Activated T-cell treated with anti-CD3 and anti-CD28 coated beads for 1 hour (primary cell): ENCODE data around the gene SLC41A2.
A peak's percentile ranks its signal among the peaks of the same experiment; 100 is the strongest.
"Not testable (repeated sequence)": the region's sequence is repeated elsewhere in the genome, so short reads cannot be mapped to it uniquely, and the experiment has no call there.

Experiments used
- DNase-seq: peaks from one replicate; pipeline ENCODE4 v3.0.0-alpha.2; 2020; ENCODE audit warnings: low read depth

The SLC41A2 gene

GRCh38 chr12:104963757-104964156 lies 5.7 kb upstream of the SLC41A2 start:
- no peak for DNase-seq

DNA sequence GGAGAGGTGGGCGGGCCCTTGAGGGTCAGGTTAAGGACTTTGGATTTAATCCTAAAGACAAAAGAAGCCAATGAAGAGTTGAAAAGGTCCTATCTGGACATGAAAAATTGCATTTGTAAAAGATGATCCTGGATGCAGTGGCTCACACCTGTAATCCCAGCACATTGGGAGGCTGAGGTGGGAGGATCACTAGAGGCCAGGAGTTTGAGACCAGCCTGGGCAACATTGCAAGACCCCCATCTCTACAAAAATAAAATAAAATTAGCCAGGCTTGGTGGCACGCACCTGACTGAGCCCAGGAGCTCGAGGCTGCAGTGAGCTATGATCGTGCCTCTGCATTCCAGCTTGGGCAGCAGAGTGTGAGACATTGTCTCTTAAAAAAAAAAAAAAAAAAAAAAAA lies 2.4 kb upstream of the SLC41A2 start:
- no peak for DNase-seq

DNA sequence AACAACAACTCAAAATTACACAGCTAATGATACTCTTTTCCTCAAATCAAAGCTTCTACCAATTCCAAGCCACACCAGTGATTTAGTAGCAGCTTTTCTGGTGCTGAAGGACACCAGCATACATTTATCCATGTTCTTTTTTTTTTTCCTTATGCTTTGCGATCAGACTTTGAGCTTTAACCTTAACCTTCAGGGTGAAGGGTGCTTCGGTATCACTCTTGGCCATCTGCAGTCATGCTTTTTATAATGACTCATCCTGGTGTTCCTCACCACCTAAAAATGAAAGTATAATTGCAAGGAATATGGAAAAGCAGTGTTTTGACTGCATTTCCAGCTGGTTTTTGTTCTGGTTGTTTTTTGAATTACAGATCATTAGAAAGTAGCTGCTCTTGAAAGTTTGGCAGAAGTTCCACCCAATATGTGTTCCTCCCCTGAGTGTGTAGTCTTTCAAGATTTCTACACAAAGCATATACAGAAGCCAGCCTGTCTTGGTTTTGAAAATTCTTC lies 1.3 kb upstream of the SLC41A2 start:
- DNase-seq = no peak

- no peak for DNase-seq
Measured at GRCh38 chr12:104958805-104959334, 780 bp upstream of the SLC41A2 start.

DNA sequence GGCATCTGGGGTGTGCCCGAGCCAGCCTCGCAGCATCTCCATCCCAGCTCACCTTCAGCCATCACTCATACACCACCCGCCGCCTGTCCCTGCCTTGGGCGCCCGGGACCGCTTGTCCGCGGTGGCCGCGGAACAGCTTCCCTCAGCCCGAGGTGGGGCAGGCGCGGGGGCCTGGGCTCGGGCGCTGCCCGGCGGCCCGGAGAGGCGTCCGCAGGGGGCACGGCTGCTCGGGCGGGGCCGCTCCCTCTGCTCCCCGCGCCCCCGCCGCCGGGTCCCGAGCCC lies 430 bp downstream of the SLC41A2 start:
- peak; percentile 19 for DNase-seq

GRCh38 chr12:104956870-104957718 lies 996 bp downstream of the SLC41A2 start:
- DNase-seq = no peak

GRCh38 chr12:104955703-104956102 lies 2.4 kb downstream of the SLC41A2 start:
- no peak for DNase-seq

- DNase-seq = no peak
Measured at GRCh38 chr12:104953323-104953722, 4.8 kb downstream of the SLC41A2 start.

DNA sequence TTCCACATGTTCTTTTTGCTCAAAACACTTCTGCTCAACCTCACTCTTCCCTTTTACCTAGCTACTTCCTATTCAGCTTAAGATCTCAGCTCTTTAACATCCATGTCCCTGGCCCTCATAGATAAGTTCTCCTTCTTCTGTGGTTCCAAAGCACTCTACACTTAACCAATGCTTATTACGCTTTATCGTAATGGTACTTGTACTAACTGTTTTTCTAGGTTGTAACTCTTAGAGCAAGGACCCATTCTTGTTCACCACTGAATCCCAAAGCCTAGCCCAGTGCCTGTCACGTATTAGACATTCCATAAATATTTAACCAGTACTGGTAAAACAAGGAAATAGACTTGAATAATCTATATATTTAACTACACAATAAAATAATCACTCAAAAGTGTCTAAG lies 5.3 kb downstream of the SLC41A2 start:
- no peak for DNase-seq

DNA sequence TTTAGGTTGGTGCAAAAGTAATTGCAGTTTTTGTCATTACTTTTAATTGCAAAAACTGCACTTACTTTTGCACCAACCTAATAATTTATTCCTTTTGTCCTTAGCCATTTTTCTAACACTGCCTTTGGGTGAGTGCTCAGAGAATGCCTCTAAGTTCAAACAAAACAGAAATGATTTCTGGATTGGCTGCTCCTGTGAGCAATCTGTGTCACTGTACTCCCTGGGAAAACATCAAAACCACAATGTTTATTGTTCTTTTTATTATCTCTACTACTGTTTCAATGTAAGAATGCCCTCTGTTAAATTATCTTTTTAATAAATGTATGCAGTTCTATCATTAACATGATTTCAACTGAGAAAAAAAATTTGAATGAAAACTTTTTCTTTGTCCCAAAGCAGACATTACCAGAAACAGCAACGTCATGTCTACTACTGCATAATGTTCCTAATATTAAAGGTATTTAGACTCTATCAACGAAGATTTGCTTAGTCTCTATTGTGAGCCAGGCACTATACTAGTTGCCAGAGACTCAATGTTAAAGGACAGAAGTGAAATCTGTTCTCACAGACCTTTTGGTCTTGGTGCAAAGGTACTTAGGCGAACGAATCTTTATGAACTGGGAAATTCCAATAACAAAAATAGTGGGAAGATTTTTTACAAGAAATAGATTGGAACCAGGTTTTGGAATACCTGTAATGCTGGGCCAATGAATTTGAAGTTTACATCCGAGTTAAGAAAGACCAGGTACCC lies 6.2 kb downstream of the SLC41A2 start:
- no peak for DNase-seq

GRCh38 chr12:104948716-104949115 lies 9.4 kb downstream of the SLC41A2 start:
- DNase-seq = not testable (repeated sequence)

- no peak for DNase-seq
Measured at GRCh38 chr12:104944252-104944651, 13.8 kb downstream of the SLC41A2 start.

DNA sequence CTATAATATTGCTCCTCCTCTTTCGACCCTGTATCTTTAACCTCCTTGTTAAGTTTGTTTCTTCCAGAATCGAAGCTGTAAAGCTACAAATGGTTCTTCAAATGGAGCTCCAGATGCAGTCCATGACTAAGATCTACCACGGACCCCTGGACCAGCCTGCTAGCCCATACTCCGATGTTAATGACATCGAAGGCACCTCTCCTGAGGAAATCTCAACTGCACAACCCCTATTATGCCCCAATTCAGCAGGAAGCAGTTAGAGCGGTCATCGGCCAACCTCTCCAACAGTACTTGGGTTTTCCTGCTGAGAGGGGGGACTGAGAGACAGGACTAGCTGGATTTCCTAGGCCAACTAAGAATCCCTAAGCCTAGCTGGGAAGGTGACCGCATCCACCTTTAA lies 14.7 kb downstream of the SLC41A2 start:
- not testable (repeated sequence) for DNase-seq

- DNase-seq = no peak
Measured at GRCh38 chr12:104942075-104942474, 16.0 kb downstream of the SLC41A2 start.

DNA sequence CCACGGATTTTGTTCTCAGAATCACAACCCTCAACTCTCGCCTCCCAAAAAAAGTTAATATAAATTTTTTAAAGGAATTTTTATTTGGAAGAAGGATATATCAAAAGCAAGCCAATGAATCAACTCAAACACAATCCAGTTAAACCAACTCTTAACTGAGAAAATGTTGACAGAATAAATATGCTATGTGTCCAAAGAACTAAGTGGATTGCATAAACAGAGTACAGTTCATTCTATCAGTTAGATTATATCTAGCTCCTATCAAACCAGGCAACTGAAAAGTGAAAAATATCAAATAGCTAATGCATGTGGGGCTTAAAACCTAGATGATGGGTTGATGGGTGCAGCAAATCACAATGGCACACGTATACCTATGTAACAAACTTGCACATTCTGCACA lies 16.6 kb downstream of the SLC41A2 start:
- no peak for DNase-seq

DNA sequence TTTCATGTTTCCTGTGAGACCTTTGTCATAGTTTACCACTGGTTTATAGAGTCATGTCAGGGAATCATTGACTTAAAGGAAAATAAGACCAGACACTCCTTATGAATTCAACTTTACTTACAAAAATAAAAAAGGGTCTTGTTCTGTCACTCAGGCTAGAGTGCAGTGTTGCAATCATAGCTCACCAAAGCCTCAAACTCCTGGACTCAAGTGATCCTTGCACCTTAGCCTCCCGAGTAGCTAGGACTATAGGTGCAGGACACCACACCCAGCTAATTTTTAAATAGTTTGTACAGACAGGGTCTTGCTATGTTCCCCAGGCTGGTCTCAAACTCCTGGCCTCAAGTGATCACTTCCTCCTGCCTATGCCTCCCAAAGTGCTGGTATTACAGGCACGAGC lies 19.0 kb downstream of the SLC41A2 start:
- no peak for DNase-seq

DNA sequence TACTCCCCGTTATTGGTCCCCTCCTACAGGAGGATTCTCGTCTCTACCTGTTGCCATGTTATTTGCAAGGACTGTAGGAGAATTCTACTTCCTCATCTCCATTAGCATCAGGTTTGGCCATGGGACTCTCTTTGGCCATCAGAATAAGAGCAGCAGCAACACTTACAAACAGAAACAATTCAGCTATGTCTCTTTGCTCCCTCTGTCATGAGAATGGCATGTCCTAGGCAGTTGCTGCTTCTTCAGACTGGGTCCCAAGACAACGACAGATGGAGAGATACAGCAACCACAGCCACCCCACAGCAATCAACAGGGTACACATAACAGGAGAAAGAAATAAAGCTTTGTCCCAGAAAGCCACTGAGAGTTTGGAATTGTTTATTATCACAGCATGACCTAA lies 19.7 kb downstream of the SLC41A2 start:
- DNase-seq = no peak

GRCh38 chr12:104935886-104936285 lies 22.2 kb downstream of the SLC41A2 start:
- DNase-seq = no peak

- DNase-seq = no peak
Measured at GRCh38 chr12:104933778-104934177, 24.3 kb downstream of the SLC41A2 start.

- DNase-seq = no peak
Measured at GRCh38 chr12:104933128-104933527, 25.0 kb downstream of the SLC41A2 start.

GRCh38 chr12:104930388-104931326 lies 27.4 kb downstream of the SLC41A2 start:
- DNase-seq = no peak

DNA sequence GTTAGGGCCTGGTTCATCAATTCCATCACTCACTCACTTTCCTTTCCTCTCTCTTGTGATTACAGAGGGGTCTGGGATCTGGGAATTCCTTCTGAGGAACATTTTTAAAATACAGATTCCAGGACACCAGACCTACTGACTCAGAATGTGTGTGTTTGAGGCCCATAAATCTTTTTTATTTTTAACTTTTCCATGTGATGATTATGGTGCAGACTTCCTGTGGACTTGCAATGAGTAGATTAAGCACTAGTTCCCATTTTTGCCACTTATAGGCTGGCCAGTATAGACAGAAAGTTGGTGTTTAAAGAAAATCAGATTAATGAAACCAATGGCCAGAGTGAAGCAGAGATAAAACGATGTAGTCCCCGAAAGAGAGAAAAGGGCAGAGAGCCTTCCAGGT lies 28.1 kb downstream of the SLC41A2 start:
- no peak for DNase-seq
